Activated CD8-positive, alpha-beta T cell treated with anti-CD3 and anti-CD28 coated beads for 36 hours (primary cell): Measurements from ENCODE around the gene NCOR2. TPM values are rescaled to one million over a fixed set of nuclear protein-coding genes. Genes with fewer than 3 reads are reported as not detected.

Experiments
- ATAC-seq: fragments of 200-7000 bp; cut with Tn5 transposase; one replicate; pipeline ENCODE4 v1.10.0; 2021; ENCODE audit warnings: mild to moderate bottlenecking, moderate library complexity
- CTCF ChIA-PET: fragments of 350-600 bp; sonication (Branson Sonifier 250); formaldehyde crosslinking; loops from one replicate; lab custom pipeline; 2021; ENCODE audit warnings: antibody characterized with exemption; lab: Charles Lee
- POLR2A ChIA-PET: fragments of 350-600 bp; sonication (Branson Sonifier 250); formaldehyde crosslinking; loops from one replicate; lab custom pipeline; 2021; ENCODE audit warnings: antibody characterized with exemption; lab: Charles Lee
- DNase-seq: peaks from one replicate; pipeline ENCODE4 v3.0.0-alpha.2; 2020
- H3K27ac Mint-ChIP-seq: one replicate; pipeline ENCODE4 v1.8.0; 2021; ENCODE audit warnings: mild to moderate bottlenecking, mixed read lengths
- H3K27me3 Mint-ChIP-seq: one replicate; pipeline ENCODE4 v1.8.0; 2021; ENCODE audit warnings: mixed read lengths
- H3K36me3 Mint-ChIP-seq: one replicate; pipeline ENCODE4 v1.8.0; 2021; ENCODE audit warnings: low read depth, mixed read lengths
- H3K4me1 Mint-ChIP-seq: one replicate; pipeline ENCODE4 v1.8.0; 2021; ENCODE audit warnings: low read depth, mixed read lengths
- H3K4me3 Mint-ChIP-seq: one replicate; pipeline ENCODE4 v1.8.0; 2021; ENCODE audit warnings: mild to moderate bottlenecking, moderate library complexity, mixed read lengths
- H3K9me3 Mint-ChIP-seq: one replicate; pipeline ENCODE4 v1.8.0; 2021; ENCODE audit warnings: mixed read lengths
- intact Hi-C: fragments of 100-400 bp; cut with micrococcal nuclease; formaldehyde crosslinking; loops from one replicate; pipeline ENCODE4 v1.10.0; 2022
- total RNA-seq, 2 experiments: library from RNA; stranded (reverse); gene quantifications; one replicate each; pipeline ENCODE4 v1.2.3, GENCODE V29; 2021
- TF ChIP-seq, protein P1 (sequence below): fragments of 200-600 bp; IDR thresholded peaks from one replicate; pipeline ENCODE4 v1.8.0; 2022; ENCODE audit warnings: antibody characterized with exemption, mild to moderate bottlenecking

The NCOR2 gene
- total RNA-seq, 2 experiments from 2014 or later, result 105 to 110 TPM

DNA sequence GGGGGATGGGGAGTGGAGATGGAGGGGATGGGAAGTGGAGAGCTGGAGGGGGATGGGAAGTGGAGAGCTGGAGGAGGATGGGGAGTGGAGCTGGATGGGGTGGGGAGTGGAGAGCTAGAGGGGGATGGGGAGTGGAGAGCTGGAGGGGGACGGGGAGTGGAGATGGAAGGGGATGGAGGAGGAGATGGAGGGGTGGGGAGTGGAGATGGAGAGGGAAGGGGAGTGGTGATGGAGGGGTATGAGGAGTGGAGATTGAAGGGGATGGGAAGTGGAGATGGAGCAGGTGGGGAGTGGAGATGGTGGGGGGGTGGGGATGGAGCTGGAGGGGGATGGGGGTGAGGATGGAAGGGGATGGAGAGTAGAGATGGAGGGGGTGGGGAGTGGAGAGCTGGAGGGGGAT is 26.1 kb downstream of the NCOR2 start:
- DNase-seq (no peak), ATAC-seq (no peak)
- H3K4me3 Mint-ChIP-seq, result no peak overlapping the region
- no peaks in the 10 kb centered on the region for H3K36me3 Mint-ChIP-seq
- ChIA-PET CTCF (no interaction called here), POLR2A (no interaction called here)
- TF ChIP-seq, protein P1, sequence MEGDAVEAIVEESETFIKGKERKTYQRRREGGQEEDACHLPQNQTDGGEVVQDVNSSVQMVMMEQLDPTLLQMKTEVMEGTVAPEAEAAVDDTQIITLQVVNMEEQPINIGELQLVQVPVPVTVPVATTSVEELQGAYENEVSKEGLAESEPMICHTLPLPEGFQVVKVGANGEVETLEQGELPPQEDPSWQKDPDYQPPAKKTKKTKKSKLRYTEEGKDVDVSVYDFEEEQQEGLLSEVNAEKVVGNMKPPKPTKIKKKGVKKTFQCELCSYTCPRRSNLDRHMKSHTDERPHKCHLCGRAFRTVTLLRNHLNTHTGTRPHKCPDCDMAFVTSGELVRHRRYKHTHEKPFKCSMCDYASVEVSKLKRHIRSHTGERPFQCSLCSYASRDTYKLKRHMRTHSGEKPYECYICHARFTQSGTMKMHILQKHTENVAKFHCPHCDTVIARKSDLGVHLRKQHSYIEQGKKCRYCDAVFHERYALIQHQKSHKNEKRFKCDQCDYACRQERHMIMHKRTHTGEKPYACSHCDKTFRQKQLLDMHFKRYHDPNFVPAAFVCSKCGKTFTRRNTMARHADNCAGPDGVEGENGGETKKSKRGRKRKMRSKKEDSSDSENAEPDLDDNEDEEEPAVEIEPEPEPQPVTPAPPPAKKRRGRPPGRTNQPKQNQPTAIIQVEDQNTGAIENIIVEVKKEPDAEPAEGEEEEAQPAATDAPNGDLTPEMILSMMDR, result no peak
- no peaks in the 10 kb centered on the region for H3K9me3 Mint-ChIP-seq
- H3K4me1 Mint-ChIP-seq, result peaks cover 62% of the 10 kb centered on the region
- H3K27ac Mint-ChIP-seq, result no peak overlapping the region
- H3K27me3 Mint-ChIP-seq, result no peaks in the 10 kb centered on the region
- intact Hi-C loops, result loop anchor here (10.0 kb wide), 1 partner anchor 87 kb away; no protein-coding TSS in a partner anchor

DNA sequence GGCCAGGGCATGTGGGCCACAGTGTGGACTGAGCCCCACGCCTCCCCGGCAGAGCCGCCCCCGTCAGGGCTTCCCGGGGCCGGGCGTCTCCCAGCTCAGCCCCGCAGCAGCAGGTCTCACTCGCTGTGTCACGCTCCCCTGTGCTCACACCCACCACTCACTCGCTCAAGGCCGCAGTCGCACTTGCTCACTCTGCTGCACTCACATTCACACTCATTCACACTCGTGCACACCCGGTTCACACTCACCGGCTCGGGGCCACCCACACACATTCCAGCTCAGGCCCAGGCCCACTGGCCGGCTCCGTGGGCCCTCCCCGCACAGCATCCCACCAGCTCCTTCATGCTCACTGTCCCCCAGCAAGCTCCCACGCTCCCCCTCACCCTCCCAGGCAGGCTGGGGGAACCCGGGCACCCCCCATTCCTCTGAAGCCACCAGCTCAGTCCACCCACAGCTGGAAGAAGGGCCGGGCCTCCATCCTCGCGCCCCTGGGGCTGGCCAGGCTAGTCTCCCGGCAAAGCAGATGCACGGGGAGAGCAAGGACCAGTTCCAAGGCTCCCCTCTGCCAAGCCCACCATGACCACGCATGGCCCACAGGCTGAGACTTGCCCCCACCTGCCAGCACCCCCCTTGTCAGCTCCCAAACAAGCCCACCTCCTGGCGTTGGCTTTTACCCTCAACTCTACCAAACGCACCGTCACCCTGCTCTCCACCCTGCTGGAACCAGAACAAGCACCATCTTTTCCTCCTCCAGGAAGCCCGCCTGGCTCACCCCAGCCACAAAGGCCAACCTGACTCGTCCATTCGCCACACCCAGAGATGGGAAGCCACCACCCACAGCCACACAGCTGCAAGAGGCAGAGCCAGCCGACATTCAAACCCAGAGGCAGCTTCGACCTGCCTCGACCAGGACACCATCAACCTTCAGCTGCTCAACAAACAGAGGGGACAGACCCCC is 28.0 kb downstream of the NCOR2 start:
- ChIA-PET CTCF (no interaction called here), POLR2A (interaction anchor here (0.7 to 1.4 kb wide), 2 partner anchors 46 to 143 kb away, joined by 3 to 4 read pairs; no protein-coding TSS in a partner anchor)
- peaks cover 48% of the 10 kb centered on the region for H3K4me1 Mint-ChIP-seq
- peak; percentile 26 for DNase-seq
- intact Hi-C loops, result loop anchor here (10.0 kb wide), 1 partner anchor 85 kb away; no protein-coding TSS in a partner anchor
- peaks cover 6% of the 10 kb centered on the region for H3K36me3 Mint-ChIP-seq
- peak; percentile 47 for ATAC-seq
- H3K4me3 Mint-ChIP-seq, result no peak overlapping the region
- no peaks in the 10 kb centered on the region for H3K27me3 Mint-ChIP-seq
- TF ChIP-seq, protein P1, result no peak
- H3K9me3 Mint-ChIP-seq, result no peaks in the 10 kb centered on the region
- H3K27ac Mint-ChIP-seq, result no peak overlapping the region

DNA sequence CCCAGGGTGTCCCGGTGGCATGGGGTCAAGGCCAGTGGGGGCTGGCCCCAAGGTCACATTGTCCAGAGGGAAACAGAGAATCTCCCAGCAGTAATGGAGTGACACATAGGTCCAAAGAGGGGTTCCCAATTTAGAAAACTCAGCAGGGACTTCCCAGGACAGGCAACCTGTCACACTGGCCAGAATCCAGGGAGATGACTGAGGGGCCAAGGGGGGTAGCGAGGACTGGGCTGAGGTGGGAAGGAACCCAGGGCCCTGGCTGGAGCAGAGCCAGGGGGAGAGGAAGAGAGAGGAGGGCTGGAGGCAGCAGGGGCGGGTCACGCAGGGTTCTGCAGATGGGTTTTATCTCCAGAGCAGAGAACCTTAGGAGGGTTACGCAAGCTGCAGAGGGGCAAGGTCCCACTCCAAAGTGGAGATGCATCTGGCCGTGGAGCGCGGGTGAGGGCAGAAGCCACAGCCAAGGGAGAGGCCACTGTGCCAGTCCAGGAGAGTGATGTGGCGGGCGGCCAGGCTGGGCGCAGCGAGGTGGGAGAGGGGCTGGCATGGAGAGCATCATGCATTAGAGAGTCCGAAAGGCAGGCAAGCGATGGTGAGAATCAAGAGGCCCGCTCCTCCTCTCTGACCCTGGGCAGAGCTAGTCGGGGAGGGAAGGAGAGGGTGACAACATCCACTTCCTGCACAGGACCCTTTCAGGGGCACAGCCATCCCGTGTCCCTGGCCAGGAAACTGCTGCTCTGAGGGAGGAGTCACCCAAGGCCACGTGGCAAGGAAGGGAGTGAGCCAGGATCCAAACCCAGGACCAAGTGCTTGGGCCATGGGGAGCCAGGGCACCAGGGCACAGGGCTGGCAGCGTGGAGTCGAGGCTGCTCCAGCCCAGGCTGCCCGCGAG is 29.0 kb downstream of the NCOR2 start:
- ChIA-PET POLR2A (interaction anchor here (0.9 to 1.4 kb wide), 3 partner anchors 8 to 45 kb away, joined by 3 to 4 read pairs (median 3); no protein-coding TSS in a partner anchor), CTCF (no interaction called here)
- peaks cover 12% of the 10 kb centered on the region for H3K36me3 Mint-ChIP-seq
- H3K27me3 Mint-ChIP-seq, result no peaks in the 10 kb centered on the region
- peaks cover 45% of the 10 kb centered on the region for H3K4me1 Mint-ChIP-seq
- H3K9me3 Mint-ChIP-seq, result no peaks in the 10 kb centered on the region
- no peak overlapping the region for H3K4me3 Mint-ChIP-seq
- ATAC-seq, result no peak
- no peak overlapping the region for H3K27ac Mint-ChIP-seq
- intact Hi-C loops, result no loop called here
- DNase-seq, result no peak
- TF ChIP-seq, protein P1, result no peak

DNA sequence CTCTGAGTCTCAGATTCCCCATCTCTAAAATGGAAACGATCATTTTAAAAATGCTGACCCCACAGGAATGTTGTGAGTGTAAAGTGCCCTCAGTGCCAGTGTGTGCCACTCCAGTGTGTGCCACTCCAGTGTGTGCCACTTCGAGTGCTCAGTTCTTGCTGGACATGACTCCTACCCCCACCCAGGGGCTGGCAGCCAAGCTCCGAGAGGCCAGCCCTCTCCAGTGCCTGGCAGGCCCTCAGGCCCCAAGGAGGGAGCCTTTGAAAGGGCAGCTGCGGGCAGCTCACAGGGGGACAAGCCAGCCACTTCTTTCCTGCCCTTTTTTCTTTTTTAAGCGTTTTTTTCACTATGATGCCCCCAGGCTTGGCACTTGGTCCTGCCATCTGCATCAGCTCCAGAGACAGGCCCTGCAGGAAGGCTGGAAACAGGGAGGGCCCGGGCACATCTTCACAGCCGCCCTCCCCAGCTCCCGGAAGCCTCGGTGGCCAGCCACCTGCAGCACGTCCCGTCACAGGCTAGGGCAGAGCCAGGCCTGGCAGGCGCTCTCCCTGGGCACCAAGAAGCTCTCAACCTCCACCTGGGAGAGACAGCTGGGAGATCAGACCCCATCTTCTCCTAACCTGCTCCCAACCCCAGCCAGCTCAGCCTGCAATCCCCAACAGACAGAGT is 29.8 kb downstream of the NCOR2 start:
- Mint-ChIP-seq H3K36me3 (peaks cover 14% of the 10 kb centered on the region), H3K4me3 (no peak overlapping the region), H3K9me3 (no peaks in the 10 kb centered on the region), H3K27me3 (no peaks in the 10 kb centered on the region), H3K4me1 (peaks cover 43% of the 10 kb centered on the region), H3K27ac (no peak overlapping the region)
- no peak for ATAC-seq
- TF ChIP-seq, protein P1, result no peak
- DNase-seq, result no peak
- ChIA-PET POLR2A (interaction anchor here (0.9 to 1.0 kb wide), 2 partner anchors 9 to 13 kb away, joined by 3 read pairs; no protein-coding TSS in a partner anchor), CTCF (no interaction called here)
- intact Hi-C loops, result no loop called here
